ENCODE measurements around the gene GCM1. TPM values are rescaled to one million over a fixed set of nuclear protein-coding genes. Genes with fewer than 3 reads are reported as not detected.

Gene GCM1
- polyA plus RNA-seq, 1 donor from 2014 or later, result not detected

DNA sequence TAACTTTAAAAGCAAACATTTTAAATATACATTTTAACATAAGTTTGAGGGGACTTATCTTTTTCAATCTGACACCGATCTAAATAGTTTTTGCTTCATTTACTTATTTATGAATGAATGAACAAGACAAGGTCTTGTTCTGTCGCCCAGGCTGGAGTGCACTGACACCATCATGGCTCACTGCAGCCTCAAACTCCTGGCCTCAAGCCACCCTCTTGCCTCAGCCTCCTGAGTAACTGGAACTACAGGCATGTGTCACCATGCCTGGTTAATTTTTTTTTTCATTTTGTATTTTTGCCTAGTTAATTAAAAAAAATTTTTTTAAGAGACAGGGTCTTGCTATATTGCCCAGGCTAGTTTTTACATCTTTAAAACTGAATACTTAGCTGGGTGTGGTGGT, 58.1 kb downstream of the GCM1 start:
- no peaks in the 10 kb centered on the region for H3K79me2 ChIP-seq (replicated peaks; ENCODE audit: insufficient read depth, low read length)
- TF ChIP-seq EP300 (conservative IDR thresholded peaks at IDR 0.05; ENCODE audit: poor library complexity, severe bottlenecking) (no peak), SMC3 (conservative IDR thresholded peaks at IDR 0.05; ENCODE audit: poor library complexity) (no peak), MXI1 (conservative IDR thresholded peaks at IDR 0.05; ENCODE audit: poor library complexity, severe bottlenecking) (no peak), EZH2 (IDR thresholded peaks at IDR 0.05; ENCODE audit: borderline replicate concordance, insufficient read depth, low read length, poor library complexity, severe bottlenecking) (no peak), CTCF (IDR thresholded peaks at IDR 0.05; ENCODE audit: poor library complexity, severe bottlenecking) (no peak), POLR2AphosphoS5 (IDR thresholded peaks at IDR 0.05) (no peak), RAD21 (conservative IDR thresholded peaks at IDR 0.05) (no peak), TAF1 (IDR thresholded peaks at IDR 0.05; ENCODE audit: low read depth) (no peak)
- TF ChIP-seq, protein P1, sequence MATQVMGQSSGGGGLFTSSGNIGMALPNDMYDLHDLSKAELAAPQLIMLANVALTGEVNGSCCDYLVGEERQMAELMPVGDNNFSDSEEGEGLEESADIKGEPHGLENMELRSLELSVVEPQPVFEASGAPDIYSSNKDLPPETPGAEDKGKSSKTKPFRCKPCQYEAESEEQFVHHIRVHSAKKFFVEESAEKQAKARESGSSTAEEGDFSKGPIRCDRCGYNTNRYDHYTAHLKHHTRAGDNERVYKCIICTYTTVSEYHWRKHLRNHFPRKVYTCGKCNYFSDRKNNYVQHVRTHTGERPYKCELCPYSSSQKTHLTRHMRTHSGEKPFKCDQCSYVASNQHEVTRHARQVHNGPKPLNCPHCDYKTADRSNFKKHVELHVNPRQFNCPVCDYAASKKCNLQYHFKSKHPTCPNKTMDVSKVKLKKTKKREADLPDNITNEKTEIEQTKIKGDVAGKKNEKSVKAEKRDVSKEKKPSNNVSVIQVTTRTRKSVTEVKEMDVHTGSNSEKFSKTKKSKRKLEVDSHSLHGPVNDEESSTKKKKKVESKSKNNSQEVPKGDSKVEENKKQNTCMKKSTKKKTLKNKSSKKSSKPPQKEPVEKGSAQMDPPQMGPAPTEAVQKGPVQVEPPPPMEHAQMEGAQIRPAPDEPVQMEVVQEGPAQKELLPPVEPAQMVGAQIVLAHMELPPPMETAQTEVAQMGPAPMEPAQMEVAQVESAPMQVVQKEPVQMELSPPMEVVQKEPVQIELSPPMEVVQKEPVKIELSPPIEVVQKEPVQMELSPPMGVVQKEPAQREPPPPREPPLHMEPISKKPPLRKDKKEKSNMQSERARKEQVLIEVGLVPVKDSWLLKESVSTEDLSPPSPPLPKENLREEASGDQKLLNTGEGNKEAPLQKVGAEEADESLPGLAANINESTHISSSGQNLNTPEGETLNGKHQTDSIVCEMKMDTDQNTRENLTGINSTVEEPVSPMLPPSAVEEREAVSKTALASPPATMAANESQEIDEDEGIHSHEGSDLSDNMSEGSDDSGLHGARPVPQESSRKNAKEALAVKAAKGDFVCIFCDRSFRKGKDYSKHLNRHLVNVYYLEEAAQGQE (IDR thresholded peaks at IDR 0.05; ENCODE audit: borderline replicate concordance), result no peak
- peaks cover 12% of the 10 kb centered on the region for H3K36me3 ChIP-seq (ENCODE audit: insufficient read depth, low read length)

GRCh38 chr6:53089948-53090347, 58.7 kb downstream of the GCM1 start:
- Histone ChIP-seq H3K27ac (ENCODE audit: low read length) (no peak overlapping the region), H3K9me2 (ENCODE audit: insufficient read depth, low read length) (no peaks in the 10 kb centered on the region), H3K4me3 (ENCODE audit: low read length) (no peak overlapping the region), H3F3A (ENCODE audit: insufficient read depth, low read length, poor library complexity, severe bottlenecking) (no peaks in the 10 kb centered on the region), H3K79me2 (replicated peaks; ENCODE audit: insufficient read depth, low read length) (no peaks in the 10 kb centered on the region), H3K27me3 (ENCODE audit: insufficient read depth, low read depth, low read length) (no peaks in the 10 kb centered on the region), H2AFZ (ENCODE audit: low read depth, low read length) (no peak overlapping the region), H3K9ac (ENCODE audit: low read length) (no peak overlapping the region), H3K9me3 (ENCODE audit: low read length) (no peaks in the 10 kb centered on the region), H3K4me2 (ENCODE audit: low read length) (no peak overlapping the region), H4K20me1 (ENCODE audit: insufficient read depth) (no peaks in the 10 kb centered on the region), H3K36me3 (ENCODE audit: insufficient read depth, low read length) (peaks cover 12% of the 10 kb centered on the region)
- TF ChIP-seq EP300 (conservative IDR thresholded peaks at IDR 0.05; ENCODE audit: poor library complexity, severe bottlenecking) (no peak), CTCF (IDR thresholded peaks at IDR 0.05; ENCODE audit: poor library complexity, severe bottlenecking) (no peak), EZH2 (IDR thresholded peaks at IDR 0.05; ENCODE audit: borderline replicate concordance, insufficient read depth, low read length, poor library complexity, severe bottlenecking) (no peak), SMC3 (conservative IDR thresholded peaks at IDR 0.05; ENCODE audit: poor library complexity) (no peak), RAD21 (conservative IDR thresholded peaks at IDR 0.05) (no peak), TAF1 (IDR thresholded peaks at IDR 0.05; ENCODE audit: low read depth) (no peak), POLR2AphosphoS5 (IDR thresholded peaks at IDR 0.05) (no peak), MXI1 (conservative IDR thresholded peaks at IDR 0.05; ENCODE audit: poor library complexity, severe bottlenecking) (no peak)
- TF ChIP-seq, protein P1 (IDR thresholded peaks at IDR 0.05; ENCODE audit: borderline replicate concordance), result no peak

More for the DNA sequence above, 58.1 kb downstream of the GCM1 start:
- H3K4me3 ChIP-seq (ENCODE audit: low read length), result no peak overlapping the region
- H4K20me1 ChIP-seq (ENCODE audit: insufficient read depth), result no peaks in the 10 kb centered on the region
- no peaks in the 10 kb centered on the region for H3K9me2 ChIP-seq (ENCODE audit: insufficient read depth, low read length)
- H3K27ac ChIP-seq (ENCODE audit: low read length), result no peak overlapping the region
- H3K27me3 ChIP-seq (ENCODE audit: insufficient read depth, low read depth, low read length), result no peaks in the 10 kb centered on the region
- no peaks in the 10 kb centered on the region for H3K9me3 ChIP-seq (ENCODE audit: low read length)
- H3K4me2 ChIP-seq (ENCODE audit: low read length), result no peak overlapping the region
- H3F3A ChIP-seq (ENCODE audit: insufficient read depth, low read length, poor library complexity, severe bottlenecking), result no peaks in the 10 kb centered on the region
- no peak overlapping the region for H3K9ac ChIP-seq (ENCODE audit: low read length)
- H2AFZ ChIP-seq (ENCODE audit: low read depth, low read length), result no peak overlapping the region
